ENCODE measurements around the gene ZNF787. TPM values are rescaled to one million over a fixed set of nuclear protein-coding genes. Genes with fewer than 3 reads are reported as not detected.

ZNF787 gene
- total and polyA plus RNA-seq, 2 of the 4 experiments (the other 2 are of a cell fraction): 4.8 to 11.2 TPM

GRCh38 chr19:56080669-56081401 lies 40.3 kb downstream of the ZNF787 start (continued):
- TF ChIP-seq RCOR1 (IDR thresholded peaks at IDR 0.05; ENCODE audit: insufficient replicate concordance, low read length) (no peak), RFX5 (IDR thresholded peaks at IDR 0.05; ENCODE audit: low read depth, low read length) (no peak), RAD21 (IDR thresholded peaks at IDR 0.05; ENCODE audit: low read length) (peak; percentile 74)

- in situ Hi-C loops (cut with MboI; ENCODE audit: low sequenced_read_pairs): loop anchor here (5.0 to 10.0 kb wide), 2 partner anchors 88 to 175 kb away; no protein-coding TSS in a partner anchor
- TF ChIP-seq CEBPB (IDR thresholded peaks at IDR 0.05; ENCODE audit: low read depth, low read length) (no peak), MXI1 (IDR thresholded peaks at IDR 0.05; ENCODE audit: borderline replicate concordance, low read depth, low read length) (no peak), SMC3 (IDR thresholded peaks at IDR 0.05; ENCODE audit: low read depth, low read length) (no peak), ELK1 (IDR thresholded peaks at IDR 0.05; ENCODE audit: borderline replicate concordance, low read depth, low read length) (no peak), RCOR1 (IDR thresholded peaks at IDR 0.05; ENCODE audit: insufficient replicate concordance, low read length) (no peak), FOS (IDR thresholded peaks at IDR 0.05; ENCODE audit: low read depth, low read length) (no peak), BHLHE40 (IDR thresholded peaks at IDR 0.05; ENCODE audit: low read depth, low read length) (no peak), MAZ (IDR thresholded peaks at IDR 0.05; ENCODE audit: borderline replicate concordance, low read depth, low read length) (no peak), CTCF (conservative IDR thresholded peaks at IDR 0.05; ENCODE audit: low read depth, low read length) (no peak), MAFK (IDR thresholded peaks at IDR 0.05; ENCODE audit: low read depth, low read length) (no peak), RAD21 (IDR thresholded peaks at IDR 0.05; ENCODE audit: low read length) (no peak), RFX5 (IDR thresholded peaks at IDR 0.05; ENCODE audit: low read depth, low read length) (no peak), POLR2A (IDR thresholded peaks at IDR 0.05; ENCODE audit: low read depth, low read length) (no peak)
Measured at GRCh38 chr19:56079609-56080008, 41.5 kb downstream of the ZNF787 start.

More at GRCh38 chr19:56079609-56080008, 41.5 kb downstream of the ZNF787 start:
- H3K9me3 ChIP-seq (ENCODE audit: control insufficient read depth, insufficient read depth, low read length): no peaks in the 10 kb centered on the region
- ChIA-PET CTCF (interaction anchor here (1.3 to 3.8 kb wide), 4 partner anchors 13 to 253 kb away, joined by 3 to 22 read pairs (median 4); no protein-coding TSS in a partner anchor), POLR2A (ENCODE audit: unreplicated experiment) (no interaction called here)
- WGBS, 2 experiments (ENCODE audit: extremely low coverage in 2 of 2, insufficient read length in 1 of 2): 83% methylated on average over 2 of the region's 7 CpGs; no CpG with 5 or more reads in 1 of the 2 experiments
- no peak overlapping the region for H2AK5ac ChIP-seq (ENCODE audit: low read depth, low read length)
- intact Hi-C loops (cut with micrococcal nuclease) (loop anchor here (1.0 to 2.0 kb wide), 5 partner anchors 41 to 254 kb away; partner anchors contain the start of genes ZNF444 and ZNF787), dilution Hi-C loops (cut with HindIII; ENCODE audit: low sequenced_read_pairs, unreplicated experiment) (no loop called here)
- no peak overlapping the region for H3K4me2 ChIP-seq (ENCODE audit: low read depth, low read length)
- no peak overlapping the region for H3K4me3 ChIP-seq (ENCODE audit: insufficient read depth, low read depth, low read length)
- H2AK9ac ChIP-seq (replicated peaks; ENCODE audit: low read depth, low read length, poor library complexity): no peak overlapping the region
- H4K91ac ChIP-seq (ENCODE audit: insufficient read depth, low read depth, low read length): no peak overlapping the region
- H3K18ac ChIP-seq (ENCODE audit: low read depth, low read length): no peak overlapping the region
- no peak overlapping the region for H2BK20ac ChIP-seq (ENCODE audit: low read depth, low read length)
- H4K8ac ChIP-seq (ENCODE audit: low read depth in 2 of 2, low read length in 2 of 2): no peak overlapping the region
- H3K9me1 ChIP-seq (ENCODE audit: insufficient read depth, low read length): 0 out of 2 replicates have a peak, but pooled peaks cover 2% of the 10 kb centered on the region
- no peak overlapping the region for H2BK15ac ChIP-seq (ENCODE audit: low read depth, low read length)
- DNase-seq (no peak), ATAC-seq (ENCODE audit: low read depth) (no peak)
- no peak overlapping the region for H3K27ac ChIP-seq (ENCODE audit: insufficient read depth, low read length)
- H4K20me1 ChIP-seq (ENCODE audit: insufficient read depth, low read length): peaks cover 7% of the 10 kb centered on the region; the same call in 1 of the 2 replicates
- no peaks in the 10 kb centered on the region for H3K36me3 ChIP-seq (ENCODE audit: control insufficient read depth, insufficient read depth, low read length)
- H4K5ac ChIP-seq (ENCODE audit: low read depth, low read length): no peak overlapping the region
- no peak overlapping the region for H3K23ac ChIP-seq (ENCODE audit: low read depth, low read length)
- no peak overlapping the region for H3K9ac ChIP-seq (ENCODE audit: low read depth, low read length)
- H3K14ac ChIP-seq (replicated peaks; ENCODE audit: low read depth, low read length): no peak overlapping the region
- no peaks in the 10 kb centered on the region for H3K27me3 ChIP-seq (ENCODE audit: control insufficient read depth, insufficient read depth, low read length)
- H2AFZ ChIP-seq (replicated peaks; ENCODE audit: low read length, poor library complexity): no peak overlapping the region
- H2BK120ac ChIP-seq (ENCODE audit: low read depth, low read length): no peak overlapping the region
- H3K4ac ChIP-seq (ENCODE audit: low read depth, low read length): no peak overlapping the region
- no TSS peak for BruUV-seq (replicated peaks)
- H3K56ac ChIP-seq (ENCODE audit: extremely low read depth, insufficient read depth, low read length): no peak overlapping the region
- H2BK5ac ChIP-seq (ENCODE audit: low read depth, low read length, poor library complexity, severe bottlenecking): no peak overlapping the region
- H3K79me1 ChIP-seq (ENCODE audit: low read depth in 1 of 2, low read length in 2 of 2): peaks cover 0 to 3% of the 10 kb centered on the region in 2 experiments; a peak in 1 of 4 replicates
- peaks cover 4% of the 10 kb centered on the region; the same call in 1 of the 2 replicates for H3K4me1 ChIP-seq (ENCODE audit: control insufficient read depth, insufficient read depth, low read length)

Measured in IMR-90 (cell line).